ENCODE results near the gene RAP1A. TPM values are rescaled to one million over a fixed set of nuclear protein-coding genes. Genes with fewer than 3 reads are reported as not detected.

RAP1A gene
- total RNA-seq, 3 donors from 2014 or later, result 45.9 to 72.8 (median 54.9) TPM

- no peak for DNase-seq (ENCODE audit: low spot score in 2 of 2)
- Histone ChIP-seq H3K4me1 (peaks cover 0 to 11% of the 10 kb centered on the region in 2 donors), H3K4me3 (peak overlapping the region; percentile 59 to 85 (median 83)), H3K36me3 (peaks cover 7% of the 10 kb centered on the region), H3K9me3 (no peaks in the 10 kb centered on the region), H3K27ac (peak overlapping the region; percentile 94 to 96), H3K27me3 (no peaks in the 10 kb centered on the region)
- intact Hi-C loops (cut with DNase I; ENCODE audit: low total_unique reads), result loop anchor here (5.0 kb wide), 2 partner anchors 239 to 539 kb away; no protein-coding TSS in a partner anchor
- TF ChIP-seq POLR2A (IDR thresholded peaks at IDR 0.05), result no peak
- TF ChIP-seq CTCF (IDR thresholded peaks at IDR 0.05), result no peak
- TF ChIP-seq POLR2AphosphoS5 (IDR thresholded peaks at IDR 0.05), result no peak
Observed at GRCh38 chr1:111756124-111756513, 136.5 kb downstream of the RAP1A start.

GRCh38 chr1:111758373-111758772, 138.8 kb downstream of the RAP1A start:
- H3K9me3 ChIP-seq, result no peaks in the 10 kb centered on the region
- peaks cover 7% of the 10 kb centered on the region for H3K36me3 ChIP-seq
- H3K4me3 ChIP-seq, result no peak overlapping the region
- peaks cover 0 to 11% of the 10 kb centered on the region in 2 donors for H3K4me1 ChIP-seq
- intact Hi-C loops (cut with DNase I; ENCODE audit: low total_unique reads), result loop anchor here (5.0 kb wide), 2 partner anchors 241 to 541 kb away; no protein-coding TSS in a partner anchor
- no peak overlapping the region for H3K27ac ChIP-seq
- no peaks in the 10 kb centered on the region for H3K27me3 ChIP-seq
- TF ChIP-seq POLR2AphosphoS5 (IDR thresholded peaks at IDR 0.05) (no peak), POLR2A (IDR thresholded peaks at IDR 0.05) (no peak), CTCF (IDR thresholded peaks at IDR 0.05) (no peak)
- DNase-seq (ENCODE audit: low spot score in 2 of 2), result no peak

- H3K36me3 ChIP-seq, result peaks cover 7% of the 10 kb centered on the region
Observed at GRCh38 chr1:111761717-111762116, 142.1 kb downstream of the RAP1A start.

GRCh38 chr1:111762332-111762731, 142.7 kb downstream of the RAP1A start:
- Histone ChIP-seq H3K4me3 (no peak overlapping the region), H3K4me1 (no peaks in the 10 kb centered on the region), H3K36me3 (peaks cover 7% of the 10 kb centered on the region), H3K9me3 (no peaks in the 10 kb centered on the region), H3K27me3 (no peaks in the 10 kb centered on the region), H3K27ac (no peak overlapping the region)
- TF ChIP-seq POLR2AphosphoS5 (IDR thresholded peaks at IDR 0.05), result no peak
- TF ChIP-seq POLR2A (IDR thresholded peaks at IDR 0.05), result no peak
- TF ChIP-seq CTCF (IDR thresholded peaks at IDR 0.05), result no peak
- DNase-seq (ENCODE audit: low spot score in 2 of 2), result no peak
- intact Hi-C loops (cut with DNase I; ENCODE audit: low total_unique reads), result no loop called here

More at GRCh38 chr1:111761717-111762116, 142.1 kb downstream of the RAP1A start:
- Histone ChIP-seq H3K4me3 (no peak overlapping the region), H3K27me3 (no peaks in the 10 kb centered on the region), H3K4me1 (no peaks in the 10 kb centered on the region), H3K27ac (no peak overlapping the region), H3K9me3 (no peaks in the 10 kb centered on the region)
- intact Hi-C loops (cut with DNase I; ENCODE audit: low total_unique reads), result no loop called here
- TF ChIP-seq CTCF (IDR thresholded peaks at IDR 0.05) (no peak), POLR2A (IDR thresholded peaks at IDR 0.05) (no peak), POLR2AphosphoS5 (IDR thresholded peaks at IDR 0.05) (no peak)
- no peak for DNase-seq (ENCODE audit: low spot score in 2 of 2)

Other genes starting within 250 kb of the RAP1A start
- 1 to 10 TPM; 2.6 to 7.9 (median 6.6) TPM for gene OVGP1, start 192.1 kb upstream of the RAP1A start, total RNA-seq
- 10 to 100 TPM; 22.7 to 33.8 (median 30.2) TPM for gene WDR77, start 170.5 kb upstream of the RAP1A start, total RNA-seq
- 100 to 1,000 TPM; 143 to 159 (median 148) TPM for gene ATP5PB, start 170.3 kb upstream of the RAP1A start, total RNA-seq
- gene C1orf162, start 145.8 kb upstream of the RAP1A start, total RNA-seq, result 10 to 100 TPM; 22.3 to 51.2 (median 23.0) TPM
- gene ADORA3, start 116.2 kb upstream of the RAP1A start, total RNA-seq, result 10 to 100 TPM in 2 of 3 donors, 1 to 10 TPM in 1; 9.5 to 13.8 (median 13.2) TPM
- gene TMIGD3, start 116.2 kb upstream of the RAP1A start, total RNA-seq, result 10 to 100 TPM in 1 of 3 donors, 1 to 10 TPM in 2; 5.9 to 14.6 (median 10.0) TPM
- 1 to 10 TPM; 3.0 to 4.6 (median 3.8) TPM for gene INKA2, start 119.6 kb downstream of the RAP1A start, total RNA-seq
- gene DDX20, start 136.1 kb downstream of the RAP1A start, total RNA-seq, result 10 to 100 TPM; 14.1 to 28.0 (median 25.9) TPM